K562 (cell line): ENCODE results near the gene NUTF2. TPM values are rescaled to one million over a fixed set of nuclear protein-coding genes. Genes with fewer than 3 reads are reported as not detected.
A peak's percentile ranks its signal among the peaks of the same experiment; 100 is the strongest.

ENCODE experiments used
- ATAC-seq: fragments of 200-7000 bp; cut with Tn5 transposase; 3 replicates; pipeline ENCODE4 v1.9.1; 2020; ENCODE audit warnings: moderate library complexity
- BruUV-seq: library from RNA; stranded (reverse); fragments of 400-500 nt; replicated peaks from 2 replicates; lab custom pipeline; 2021; lab: Mats Ljungman, UMichigan
- CTCF ChIA-PET: fragments of 300-600 bp; formaldehyde crosslinking; extraction: SDS; loops from one replicate; lab custom pipeline; 2021; ENCODE audit warnings: low intra/inter-chr PET ratio; lab: Yijun Ruan, JAX
- POLR2A ChIA-PET: fragments of 300-600, 350-650 bp; sonication (Branson Sonifier 250); formaldehyde crosslinking; extraction: SDS; loops from one replicate; lab custom pipeline; 2021; ENCODE audit warnings: antibody characterized with exemption, inconsistent platforms; lab: Yijun Ruan, JAX
- DNase-seq, 4 experiments: peaks; one replicate each; pipeline versions ENCODE4 v3.0.0 to v3.0.0-alpha.2; 2011 to 2018; ENCODE audit warnings: low spot score in 3 of 4, mixed read lengths in 3 of 4; ENCODE audit errors: extremely low read depth in 1 of 4
- FAIRE-seq: peaks from 2 replicates; lab custom pipeline; 2011; peaks lifted over from hg19 to GRCh38; lab: Jason Lieb, UNC
- H2AFZ ChIP-seq: 2 replicates; pipeline ENCODE4 v1.6.0; 2011; ENCODE audit warnings: low read depth, low read length, control low read depth, inconsistent platforms
- H3K27ac ChIP-seq: fragments of 200-600 bp; 3 replicates; pipeline ENCODE4 v1.8.0; 2011; ENCODE audit warnings: low read depth, mild to moderate bottlenecking, control low read depth, inconsistent platforms, low read length, moderate library complexity, mixed read lengths; ENCODE audit errors: extremely low read depth
- H3K27me3 ChIP-seq, 2 experiments: fragments of 300-600 bp in 1 of 2; 2 replicates in 1 of 2; 3 replicates in 1 of 2; pipeline versions ENCODE4 v1.6.0 to v1.8.0; 2011; ENCODE audit warnings: inconsistent platforms in 2 of 2, low read length in 2 of 2, mild to moderate bottlenecking in 1 of 2, mixed read lengths in 1 of 2, moderate library complexity in 1 of 2; ENCODE audit not compliant: control insufficient read depth in 2 of 2, insufficient read depth in 2 of 2
- H3K36me3 ChIP-seq: fragments of 300-600 bp; 3 replicates; pipeline ENCODE4 v1.8.0; 2011; ENCODE audit warnings: mild to moderate bottlenecking, low read length, inconsistent platforms; ENCODE audit not compliant: control insufficient read depth, insufficient read depth
- H3K4me1 ChIP-seq, 2 experiments: fragments of 200-600 bp in 1 of 2; replicated peaks in 1 of 2; 2 replicates in 1 of 2; 3 replicates in 1 of 2; pipeline versions ENCODE4 v1.5.1 to v1.8.0; 2011; ENCODE audit warnings: inconsistent platforms in 2 of 2, low read length in 2 of 2, mild to moderate bottlenecking in 1 of 2, mixed read lengths in 1 of 2, moderate library complexity in 1 of 2; ENCODE audit not compliant: control insufficient read depth in 2 of 2, insufficient read depth in 2 of 2
- H3K4me2 ChIP-seq: 2 replicates; pipeline ENCODE4 v1.6.1; 2011; ENCODE audit warnings: low read length, control low read depth, inconsistent platforms, mixed read lengths; ENCODE audit not compliant: insufficient read depth
- H3K4me3 ChIP-seq: fragments of 200-600 bp; sonication (generic), shearing (Covaris generic); 2 replicates; pipeline ENCODE4 v1.5.1; 2016; ENCODE audit warnings: control low read depth, inconsistent platforms
- H3K79me2 ChIP-seq: fragments of 200-600 bp; 3 replicates; pipeline ENCODE4 v1.8.0; 2011; ENCODE audit warnings: low read length, inconsistent platforms; ENCODE audit not compliant: control insufficient read depth, insufficient read depth
- H3K9ac ChIP-seq, 2 experiments: 2 replicates each; pipeline versions ENCODE4 v1.6.0 to v1.6.1; 2011; ENCODE audit warnings: low read depth in 2 of 2, low read length in 2 of 2, control low read depth in 1 of 2, inconsistent platforms in 1 of 2, mild to moderate bottlenecking in 1 of 2, mixed read lengths in 1 of 2; ENCODE audit not compliant: insufficient read depth in 1 of 2
- H3K9me1 ChIP-seq: one replicate; pipeline ENCODE4 v1.6.0; 2011; ENCODE audit warnings: inconsistent platforms, mild to moderate bottlenecking, low read length, moderate library complexity; ENCODE audit not compliant: control insufficient read depth, insufficient read depth
- H3K9me3 ChIP-seq: replicated peaks from 2 replicates; pipeline ENCODE4 v1.5.1; 2011; ENCODE audit warnings: low read depth, low read length, inconsistent platforms; ENCODE audit not compliant: control insufficient read depth, insufficient read depth
- H4K20me1 ChIP-seq: replicated peaks from 2 replicates; pipeline ENCODE4 v1.6.1; 2011; ENCODE audit warnings: low read length, inconsistent platforms, mixed read lengths; ENCODE audit not compliant: control insufficient read depth, insufficient read depth
- LCOR ChIP-seq: sonication (generic); formaldehyde crosslinking; IDR thresholded peaks from 2 replicates; pipeline ENCODE4 v1.8.0; 2022; ENCODE audit warnings: mild to moderate bottlenecking, missing genetic modification reagents
- NCOA1 ChIP-seq: fragments of 450-650 bp; IDR thresholded peaks from 2 replicates; pipeline ENCODE4 v1.6.1; 2016; ENCODE audit warnings: low read depth
- POLR2AphosphoS5 ChIP-seq: IDR thresholded peaks from 2 replicates; pipeline ENCODE4 v1.6.1; 2011; ENCODE audit warnings: mild to moderate bottlenecking, low read depth, low read length, moderate library complexity; ENCODE audit not compliant: control insufficient read depth, insufficient read depth
- POLR2G ChIP-seq: fragments of 200-400 bp; formaldehyde crosslinking; IDR thresholded peaks from 2 replicates; pipeline ENCODE4 v1.6.1; 2017; ENCODE audit warnings: low read depth, mild to moderate bottlenecking, antibody characterized with exemption, low read length, moderate library complexity
- ZBTB1 ChIP-seq: sonication (generic); formaldehyde crosslinking; IDR thresholded peaks from 2 replicates; pipeline ENCODE4 v1.8.1; 2023; ENCODE audit warnings: missing genetic modification reagents, low read depth, mild to moderate bottlenecking, borderline replicate concordance
- WGBS: fragments of 100-300 bp; shearing (Covaris generic); methylation state at CpG from one replicate; pipeline ENCODE4 v1.1.6; 2016; ENCODE audit warnings: low coverage, mixed read lengths; ENCODE audit not compliant: insufficient coverage; ENCODE audit errors: missing lambda C conversion rate; 5-methylcytosine and 5-hydroxymethylcytosine counted together
- in situ Hi-C: fragments of 300-500 bp; cut with MboI; formaldehyde crosslinking; loops from 4 replicates; pipeline ENCODE4 v1.15.0; 2018; ENCODE audit warnings: inconsistent platforms, mixed read lengths
- intact Hi-C: fragments of 100-400 bp; cut with micrococcal nuclease; formaldehyde crosslinking; loops from 2 replicates; pipeline ENCODE4 v1.14.2; 2022
- polyA plus RNA-seq, 8 experiments: library from polyadenylated mRNA; depleted of rRNA in 4 of 8; stranded (reverse) in 5 of 8; unstranded in 3 of 8; fragments of >200 nt; fragmentation: Nextera tagmentation in 2 of 8; fragmentation: Illumina TruSeq in 1 of 8; extraction: Ambion mirVana in 2 of 8; extraction: Trizol in 1 of 8; gene quantifications; 2 replicates each; pipeline versions ENCODE4 v1.2.1 to v1.2.3, GENCODE V29; 2011 to 2014; ENCODE audit warnings: inconsistent platforms in 1 of 8, missing spikeins in 1 of 8
- total RNA-seq, 7 experiments: library from RNA; depleted of rRNA in 6 of 7; stranded (reverse); fragments of >200 nt in 6 of 7; fragmentation: Illumina TruSeq in 2 of 7; extraction: Trizol in 2 of 7; gene quantifications; 2 replicates each; pipeline versions ENCODE4 v1.2.1 to v1.2.3, GENCODE V29; 2011 to 2021; ENCODE audit warnings: low replicate concordance in 1 of 7

The NUTF2 gene
- total and polyA plus RNA-seq, 9 of the 15 experiments (the other 6 are each of a cell fraction or from before 2014, with no cell fraction given), result 106 to 248 (median 147) TPM

DNA sequence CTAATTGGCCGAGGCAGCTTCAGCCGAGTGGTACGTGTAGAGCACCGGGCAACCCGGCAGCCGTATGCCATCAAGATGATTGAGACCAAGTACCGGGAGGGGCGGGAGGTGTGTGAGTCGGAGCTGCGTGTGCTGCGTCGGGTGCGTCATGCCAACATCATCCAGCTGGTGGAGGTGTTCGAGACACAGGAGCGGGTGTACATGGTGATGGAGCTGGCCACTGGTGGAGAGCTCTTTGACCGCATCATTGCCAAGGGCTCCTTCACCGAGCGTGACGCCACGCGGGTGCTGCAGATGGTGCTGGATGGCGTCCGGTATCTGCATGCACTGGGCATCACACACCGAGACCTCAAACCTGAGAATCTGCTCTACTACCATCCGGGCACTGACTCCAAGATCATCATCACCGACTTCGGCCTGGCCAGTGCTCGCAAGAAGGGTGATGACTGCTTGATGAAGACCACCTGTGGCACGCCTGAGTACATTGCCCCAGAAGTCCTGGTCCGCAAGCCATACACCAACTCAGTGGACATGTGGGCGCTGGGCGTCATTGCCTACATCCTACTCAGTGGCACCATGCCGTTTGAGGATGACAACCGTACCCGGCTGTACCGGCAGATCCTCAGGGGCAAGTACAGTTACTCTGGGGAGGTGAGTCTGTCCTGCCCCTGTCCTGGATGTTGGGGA lies 62.5 kb downstream of the NUTF2 start:
- Histone ChIP-seq H3K79me2 (no peaks in the 10 kb centered on the region), H2AFZ (no peak overlapping the region), H4K20me1 (no peaks in the 10 kb centered on the region; the same call in 1 of the 2 replicates), H3K36me3 (no peaks in the 10 kb centered on the region; the same call in 2 of the 3 replicates), H3K9me3 (no peaks in the 10 kb centered on the region), H3K4me1 (peaks cover 0 to 6% of the 10 kb centered on the region in 2 experiments; a peak in 1 of 5 replicates), H3K9me1 (no peaks in the 10 kb centered on the region), H3K27me3 (no peaks in the 10 kb centered on the region), H3K4me2 (no peak overlapping the region), H3K27ac (no peak overlapping the region), H3K9ac (peak overlapping the region in 1 of 2 experiments; percentile 41; a peak in 2 of 4 replicates), H3K4me3 (no peak overlapping the region)
- DNase-seq (no peak), ATAC-seq (no peak), FAIRE-seq (no peak)
- in situ Hi-C loops, result no loop called here
- CTCF ChIA-PET, result no interaction called here
- intact Hi-C loops, result no loop called here
- POLR2A ChIA-PET, result interaction anchor here (0.6 to 2.7 kb wide), 2 partner anchors 12 to 19 kb away, joined by 3 to 13 read pairs; no protein-coding TSS in a partner anchor
- no peak for TF ChIP-seq NCOA1
- peak; percentile 52; the same call in 1 of the 2 replicates for TF ChIP-seq POLR2G
- no peak for TF ChIP-seq ZBTB1 (CRISPR knock-in tag)
- 94% methylated on average over 32 of the region's 36 CpGs for WGBS
- no TSS peak for BruUV-seq

DNA sequence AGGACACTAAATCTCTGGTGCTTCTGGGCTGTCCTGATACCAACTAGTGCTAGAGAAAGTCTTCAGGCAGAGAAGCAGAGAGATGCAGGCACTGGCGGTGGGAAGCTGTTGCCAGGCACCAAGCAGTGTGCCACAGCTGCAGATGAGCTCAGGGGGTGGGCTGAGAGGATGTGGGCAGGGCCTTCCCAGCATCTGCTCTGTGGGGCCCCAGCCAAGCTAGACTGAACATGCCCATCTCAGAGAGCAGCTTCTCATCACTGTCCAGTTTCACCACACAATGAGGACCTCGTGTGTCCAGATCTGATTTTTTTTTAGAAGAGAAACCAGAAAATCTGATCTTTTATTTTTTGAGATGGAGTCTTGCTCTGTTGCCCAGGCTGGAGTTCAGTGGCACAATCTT lies 63.4 kb downstream of the NUTF2 start:
- Histone ChIP-seq H3K27me3 (no peaks in the 10 kb centered on the region), H3K36me3 (no peaks in the 10 kb centered on the region; the same call in 2 of the 3 replicates), H3K79me2 (no peaks in the 10 kb centered on the region), H2AFZ (no peak overlapping the region), H3K27ac (no peak overlapping the region), H3K9me1 (no peaks in the 10 kb centered on the region), H3K4me3 (no peak overlapping the region), H3K4me1 (peaks cover 2 to 6% of the 10 kb centered on the region in 2 experiments; a peak in 2 of 5 replicates), H3K9ac (no peak overlapping the region), H3K9me3 (no peaks in the 10 kb centered on the region), H4K20me1 (no peaks in the 10 kb centered on the region; the same call in 1 of the 2 replicates), H3K4me2 (no peak overlapping the region)
- intact Hi-C loops, result no loop called here
- in situ Hi-C loops, result no loop called here
- FAIRE-seq (no peak), ATAC-seq (no peak), DNase-seq (no peak)
- ChIA-PET POLR2A (interaction anchor here (1.4 kb wide), 1 partner anchor 25 kb away, joined by 4 read pairs; no protein-coding TSS in a partner anchor), CTCF (no interaction called here)
- 20% methylated on average over 2 of the region's 2 CpGs for WGBS
- no TSS peak for BruUV-seq
- TF ChIP-seq POLR2AphosphoS5, result no peak
- no peak for TF ChIP-seq LCOR (CRISPR knock-in tag)
